ENCODE results near the gene CXCL14.

GRCh38 chr5:135604056-135604455, 25.3 kb upstream of the CXCL14 start:
- TF ChIP-seq JUND (IDR thresholded peaks at IDR 0.05) (no peak), REST (IDR thresholded peaks at IDR 0.05; ENCODE audit: low read depth) (no peak), ELF1 (IDR thresholded peaks at IDR 0.05; ENCODE audit: borderline replicate concordance, low read depth) (no peak), POLR2AphosphoS5 (IDR thresholded peaks at IDR 0.05; ENCODE audit: low read depth, low read length) (no peak), CTCF (IDR thresholded peaks at IDR 0.05 in 2 of 3, conservative IDR thresholded peaks at IDR 0.05 in 1 of 3; ENCODE audit: borderline replicate concordance in 1 of 3, insufficient read depth in 1 of 3, low read depth in 2 of 3, low read length in 2 of 3) (no peak), EZH2 (IDR thresholded peaks at IDR 0.05) (no peak)
- TF ChIP-seq, protein P1, sequence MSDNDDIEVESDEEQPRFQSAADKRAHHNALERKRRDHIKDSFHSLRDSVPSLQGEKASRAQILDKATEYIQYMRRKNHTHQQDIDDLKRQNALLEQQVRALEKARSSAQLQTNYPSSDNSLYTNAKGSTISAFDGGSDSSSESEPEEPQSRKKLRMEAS (IDR thresholded peaks at IDR 0.05), result no peak
- TF ChIP-seq, protein P2, sequence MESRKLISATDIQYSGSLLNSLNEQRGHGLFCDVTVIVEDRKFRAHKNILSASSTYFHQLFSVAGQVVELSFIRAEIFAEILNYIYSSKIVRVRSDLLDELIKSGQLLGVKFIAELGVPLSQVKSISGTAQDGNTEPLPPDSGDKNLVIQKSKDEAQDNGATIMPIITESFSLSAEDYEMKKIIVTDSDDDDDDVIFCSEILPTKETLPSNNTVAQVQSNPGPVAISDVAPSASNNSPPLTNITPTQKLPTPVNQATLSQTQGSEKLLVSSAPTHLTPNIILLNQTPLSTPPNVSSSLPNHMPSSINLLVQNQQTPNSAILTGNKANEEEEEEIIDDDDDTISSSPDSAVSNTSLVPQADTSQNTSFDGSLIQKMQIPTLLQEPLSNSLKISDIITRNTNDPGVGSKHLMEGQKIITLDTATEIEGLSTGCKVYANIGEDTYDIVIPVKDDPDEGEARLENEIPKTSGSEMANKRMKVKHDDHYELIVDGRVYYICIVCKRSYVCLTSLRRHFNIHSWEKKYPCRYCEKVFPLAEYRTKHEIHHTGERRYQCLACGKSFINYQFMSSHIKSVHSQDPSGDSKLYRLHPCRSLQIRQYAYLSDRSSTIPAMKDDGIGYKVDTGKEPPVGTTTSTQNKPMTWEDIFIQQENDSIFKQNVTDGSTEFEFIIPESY (IDR thresholded peaks at IDR 0.05; ENCODE audit: extremely low read depth, insufficient replicate concordance, low read length), result no peak
